GM12801 (cell line): ENCODE measurements around the gene ZBTB25.

ENCODE experiments used
- TF ChIP-seq, protein P1 (sequence below): IDR thresholded peaks from one replicate; pipeline ENCODE4 v1.5.1; 2011; ENCODE audit warnings: control low read depth; ENCODE audit not compliant: insufficient read length; ENCODE audit errors: extremely low read depth

ZBTB25 gene

DNA sequence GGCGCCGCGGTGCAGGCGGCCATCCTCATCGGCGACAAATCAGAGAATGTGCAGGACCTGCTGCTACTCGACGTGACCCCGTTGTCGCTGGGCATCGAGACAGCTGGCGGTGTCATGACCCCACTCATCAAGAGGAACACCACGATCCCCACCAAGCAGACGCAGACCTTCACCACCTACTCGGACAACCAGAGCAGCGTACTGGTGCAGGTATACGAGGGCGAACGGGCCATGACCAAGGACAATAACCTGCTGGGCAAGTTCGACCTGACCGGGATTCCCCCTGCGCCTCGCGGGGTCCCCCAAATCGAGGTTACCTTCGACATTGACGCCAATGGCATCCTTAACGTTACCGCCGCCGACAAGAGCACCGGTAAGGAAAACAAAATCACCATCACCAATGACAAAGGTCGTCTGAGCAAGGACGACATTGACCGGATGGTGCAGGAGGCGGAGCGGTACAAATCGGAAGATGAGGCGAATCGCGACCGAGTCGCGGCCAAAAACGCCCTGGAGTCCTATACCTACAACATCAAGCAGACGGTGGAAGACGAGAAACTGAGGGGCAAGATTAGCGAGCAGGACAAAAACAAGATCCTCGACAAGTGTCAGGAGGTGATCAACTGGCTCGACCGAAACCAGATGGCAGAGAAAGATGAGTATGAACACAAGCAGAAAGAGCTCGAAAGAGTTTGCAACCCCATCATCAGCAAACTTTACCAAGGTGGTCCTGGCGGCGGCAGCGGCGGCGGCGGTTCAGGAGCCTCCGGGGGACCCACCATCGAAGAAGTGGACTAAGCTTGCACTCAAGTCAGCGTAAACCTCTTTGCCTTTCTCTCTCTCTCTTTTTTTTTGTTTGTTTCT is 38.6 kb upstream of the ZBTB25 start:
- TF ChIP-seq, protein P1, sequence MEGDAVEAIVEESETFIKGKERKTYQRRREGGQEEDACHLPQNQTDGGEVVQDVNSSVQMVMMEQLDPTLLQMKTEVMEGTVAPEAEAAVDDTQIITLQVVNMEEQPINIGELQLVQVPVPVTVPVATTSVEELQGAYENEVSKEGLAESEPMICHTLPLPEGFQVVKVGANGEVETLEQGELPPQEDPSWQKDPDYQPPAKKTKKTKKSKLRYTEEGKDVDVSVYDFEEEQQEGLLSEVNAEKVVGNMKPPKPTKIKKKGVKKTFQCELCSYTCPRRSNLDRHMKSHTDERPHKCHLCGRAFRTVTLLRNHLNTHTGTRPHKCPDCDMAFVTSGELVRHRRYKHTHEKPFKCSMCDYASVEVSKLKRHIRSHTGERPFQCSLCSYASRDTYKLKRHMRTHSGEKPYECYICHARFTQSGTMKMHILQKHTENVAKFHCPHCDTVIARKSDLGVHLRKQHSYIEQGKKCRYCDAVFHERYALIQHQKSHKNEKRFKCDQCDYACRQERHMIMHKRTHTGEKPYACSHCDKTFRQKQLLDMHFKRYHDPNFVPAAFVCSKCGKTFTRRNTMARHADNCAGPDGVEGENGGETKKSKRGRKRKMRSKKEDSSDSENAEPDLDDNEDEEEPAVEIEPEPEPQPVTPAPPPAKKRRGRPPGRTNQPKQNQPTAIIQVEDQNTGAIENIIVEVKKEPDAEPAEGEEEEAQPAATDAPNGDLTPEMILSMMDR = no peak

DNA sequence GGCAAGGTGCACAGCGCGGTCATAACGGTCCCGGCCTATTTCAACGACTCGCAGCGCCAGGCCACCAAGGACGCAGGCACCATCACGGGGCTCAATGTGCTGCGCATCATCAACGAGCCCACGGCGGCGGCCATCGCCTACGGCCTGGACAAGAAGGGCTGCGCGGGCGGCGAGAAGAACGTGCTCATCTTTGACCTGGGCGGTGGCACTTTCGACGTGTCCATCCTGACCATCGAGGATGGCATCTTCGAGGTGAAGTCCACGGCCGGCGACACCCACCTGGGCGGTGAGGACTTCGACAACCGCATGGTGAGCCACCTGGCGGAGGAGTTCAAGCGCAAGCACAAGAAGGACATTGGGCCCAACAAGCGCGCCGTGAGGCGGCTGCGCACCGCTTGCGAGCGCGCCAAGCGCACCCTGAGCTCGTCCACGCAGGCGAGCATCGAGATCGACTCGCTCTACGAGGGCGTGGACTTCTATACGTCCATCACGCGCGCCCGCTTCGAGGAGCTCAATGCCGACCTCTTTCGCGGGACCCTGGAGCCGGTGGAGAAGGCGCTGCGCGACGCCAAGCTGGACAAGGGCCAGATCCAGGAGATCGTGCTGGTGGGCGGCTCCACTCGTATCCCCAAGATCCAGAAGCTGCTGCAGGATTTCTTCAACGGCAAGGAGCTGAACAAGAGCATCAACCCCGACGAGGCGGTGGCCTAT is 37.8 kb upstream of the ZBTB25 start:
- TF ChIP-seq, protein P1 = no peak

DNA sequence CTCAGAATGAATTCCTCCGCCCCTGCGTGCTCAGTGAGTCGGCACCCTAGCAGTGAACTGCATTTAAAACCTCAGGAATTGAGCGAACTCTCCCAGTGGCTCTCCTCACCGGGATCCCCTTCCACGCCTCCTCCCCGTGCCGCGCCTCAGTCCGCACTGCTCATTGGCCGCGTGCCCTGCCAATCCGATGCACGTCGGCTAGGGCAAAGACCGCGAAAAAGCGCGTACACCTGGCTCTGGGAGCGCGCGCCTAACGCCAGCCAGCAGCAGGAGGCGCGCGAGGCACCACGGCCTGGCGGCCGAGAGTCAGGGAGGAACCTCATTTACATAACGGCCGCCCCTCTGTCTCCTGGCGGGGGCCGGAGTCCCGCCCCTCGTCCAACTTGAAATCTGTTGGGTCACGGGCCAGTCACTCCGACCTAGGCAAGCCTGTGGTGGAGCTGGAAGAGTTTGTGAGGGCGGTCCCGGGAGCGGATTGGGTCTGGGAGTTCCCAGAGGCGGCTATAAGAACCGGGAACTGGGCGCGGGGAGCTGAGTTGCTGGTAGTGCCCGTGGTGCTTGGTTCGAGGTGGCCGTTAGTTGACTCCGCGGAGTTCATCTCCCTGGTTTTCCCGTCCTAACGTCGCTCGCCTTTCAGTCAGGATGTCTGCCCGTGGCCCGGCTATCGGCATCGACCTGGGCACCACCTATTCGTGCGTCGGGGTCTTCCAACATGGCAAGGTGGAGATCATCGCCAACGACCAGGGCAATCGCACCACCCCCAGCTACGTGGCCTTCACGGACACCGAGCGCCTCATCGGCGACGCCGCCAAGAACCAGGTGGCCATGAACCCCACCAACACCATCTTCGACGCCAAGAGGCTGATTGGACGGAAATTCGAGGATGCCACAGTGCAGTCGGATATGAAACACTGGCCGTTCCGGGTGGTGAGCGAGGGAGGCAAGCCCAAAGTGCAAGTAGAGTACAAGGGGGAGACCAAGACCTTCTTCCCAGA is 36.9 kb upstream of the ZBTB25 start, which contains the start of gene HSPA2:
Gene HSPA2, plus strand, starts transcription at position 534 of the 995 bp plus-strand sequence. Its CDS starts 109 bp downstream, at position 643.
- TF ChIP-seq, protein P1 = no peak

DNA sequence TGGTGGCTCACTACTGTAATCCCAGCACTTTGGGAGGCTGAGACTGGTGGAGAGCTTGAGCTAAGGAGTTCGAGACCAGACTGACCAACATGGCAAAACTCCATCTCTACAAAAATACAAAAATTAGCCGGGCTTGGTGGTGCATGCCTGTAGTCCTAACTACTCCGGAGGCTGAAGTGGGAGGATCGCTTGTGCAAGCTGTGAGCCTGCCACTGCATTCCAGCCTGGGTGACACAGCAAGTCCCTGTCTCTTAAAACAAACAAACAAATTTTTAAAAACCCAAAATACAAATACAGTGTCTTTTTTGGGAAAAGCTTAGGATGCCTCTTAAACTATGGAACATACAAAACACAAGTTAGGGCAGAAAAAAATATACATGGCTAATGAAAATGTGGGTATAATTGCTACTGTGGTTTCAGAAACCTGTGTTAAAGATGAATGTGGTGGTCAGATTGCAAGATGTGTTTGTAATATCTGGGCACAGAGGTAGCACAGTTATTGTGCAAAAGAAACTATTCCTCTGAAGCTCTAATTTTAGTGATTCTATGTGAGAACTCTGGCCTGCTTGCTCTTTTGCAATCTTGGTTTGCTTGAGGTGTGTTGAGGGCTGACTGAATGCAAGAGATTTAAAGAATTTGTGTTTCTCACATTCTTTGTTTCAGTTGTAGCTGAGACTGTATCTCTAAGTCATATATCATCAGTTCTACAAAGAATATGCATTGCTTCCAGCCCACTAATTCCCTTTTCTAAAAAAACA is 33.0 kb upstream of the ZBTB25 start:
- TF ChIP-seq, protein P1 = no peak

DNA sequence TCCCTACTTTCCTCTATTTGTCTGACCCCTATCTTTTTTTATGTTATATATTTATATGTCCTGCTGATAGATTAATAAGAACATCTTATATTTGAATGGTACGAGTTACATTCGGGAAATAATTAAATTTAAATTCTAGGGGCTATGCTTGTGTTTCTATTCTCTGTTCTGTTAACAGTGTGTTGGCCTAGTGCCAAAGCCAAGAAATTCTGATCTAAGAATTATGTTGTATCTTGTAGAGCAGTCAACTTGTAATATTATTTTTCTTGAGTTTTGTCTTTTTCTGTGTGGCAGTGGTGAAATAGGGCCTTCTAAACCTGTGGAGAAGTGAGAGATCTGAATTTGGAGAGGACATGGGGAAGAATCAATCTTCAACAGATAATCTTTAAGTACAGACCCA is 27.9 kb upstream of the ZBTB25 start:
- TF ChIP-seq, protein P1 = no peak

DNA sequence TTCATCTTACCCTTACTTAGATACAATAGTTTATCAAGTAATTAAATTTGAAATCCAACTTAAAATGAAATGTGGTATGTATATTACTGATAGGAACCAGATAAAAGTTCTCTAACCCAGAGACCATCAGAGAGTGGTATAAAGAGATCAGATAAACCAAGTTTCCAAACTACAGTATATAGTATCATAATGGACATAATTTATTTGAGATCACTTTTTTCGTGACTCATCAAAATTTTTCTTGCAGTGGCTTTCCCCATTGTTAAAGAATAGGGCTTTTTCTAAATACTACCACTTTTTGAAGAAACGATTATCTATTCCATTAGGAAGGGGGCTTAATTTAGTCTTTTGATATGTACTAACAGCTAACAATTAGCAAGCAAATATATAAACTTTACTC is 21.7 kb upstream of the ZBTB25 start:
- TF ChIP-seq, protein P1 = no peak
